ENCODE data around the gene XCL1. TPM values are rescaled to one million over a fixed set of nuclear protein-coding genes. Genes with fewer than 3 reads are reported as not detected.
"Not testable (repeated sequence)": the region's sequence is repeated elsewhere in the genome, so short reads cannot be mapped to it uniquely, and the experiment has no call there.

The XCL1 gene, protein sequence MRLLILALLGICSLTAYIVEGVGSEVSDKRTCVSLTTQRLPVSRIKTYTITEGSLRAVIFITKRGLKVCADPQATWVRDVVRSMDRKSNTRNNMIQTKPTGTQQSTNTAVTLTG
- polyA plus RNA-seq (2012; ENCODE audit: missing spikeins), result 2.0 TPM

DNA sequence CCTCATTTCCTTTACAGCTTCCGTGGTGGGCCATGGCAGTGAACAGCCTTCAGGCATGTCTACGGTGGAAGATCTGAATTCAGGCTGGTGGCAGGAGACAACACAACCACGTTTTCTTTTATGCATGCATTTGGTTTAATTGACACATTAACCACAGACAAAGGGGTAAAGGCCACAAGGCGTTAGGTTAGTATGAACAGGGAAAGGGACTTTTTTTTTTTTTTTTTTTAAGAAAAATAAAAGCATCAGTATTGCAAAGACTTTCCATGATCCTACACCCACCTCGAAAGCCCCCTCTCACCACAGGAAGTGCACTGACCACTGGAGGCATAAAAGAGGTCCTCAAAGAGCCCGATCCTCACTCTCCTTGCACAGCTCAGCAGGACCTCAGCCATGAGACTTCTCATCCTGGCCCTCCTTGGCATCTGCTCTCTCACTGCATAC is at the start of gene XCL1:
XCL1 (plus strand) TSS at position 361 of the 444 bp plus-strand sequence; CDS start at position 394, 33 bp downstream.
- FAIRE-seq; DNase-seq (ENCODE audit: insufficient read length): not testable (repeated sequence)

DNA sequence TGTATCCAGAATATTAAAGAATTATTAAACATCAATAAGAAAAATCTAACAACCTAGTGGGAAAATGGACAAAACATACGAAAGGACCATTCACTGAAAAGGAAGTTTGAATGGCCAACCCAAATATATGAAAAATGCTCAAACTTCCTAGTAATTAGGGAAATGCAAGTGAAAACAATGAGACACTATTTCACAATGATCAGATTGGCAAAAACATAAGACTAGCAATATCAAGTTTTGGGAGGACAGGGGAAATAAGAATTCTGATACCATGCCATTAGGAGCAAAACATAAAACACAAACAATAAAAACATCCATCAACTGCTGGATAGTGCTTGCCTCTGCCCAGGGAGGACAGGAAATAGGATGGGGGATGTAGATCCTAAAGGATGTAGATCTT is 46.9 kb upstream of the XCL1 start:
- no peak for FAIRE-seq

DNA sequence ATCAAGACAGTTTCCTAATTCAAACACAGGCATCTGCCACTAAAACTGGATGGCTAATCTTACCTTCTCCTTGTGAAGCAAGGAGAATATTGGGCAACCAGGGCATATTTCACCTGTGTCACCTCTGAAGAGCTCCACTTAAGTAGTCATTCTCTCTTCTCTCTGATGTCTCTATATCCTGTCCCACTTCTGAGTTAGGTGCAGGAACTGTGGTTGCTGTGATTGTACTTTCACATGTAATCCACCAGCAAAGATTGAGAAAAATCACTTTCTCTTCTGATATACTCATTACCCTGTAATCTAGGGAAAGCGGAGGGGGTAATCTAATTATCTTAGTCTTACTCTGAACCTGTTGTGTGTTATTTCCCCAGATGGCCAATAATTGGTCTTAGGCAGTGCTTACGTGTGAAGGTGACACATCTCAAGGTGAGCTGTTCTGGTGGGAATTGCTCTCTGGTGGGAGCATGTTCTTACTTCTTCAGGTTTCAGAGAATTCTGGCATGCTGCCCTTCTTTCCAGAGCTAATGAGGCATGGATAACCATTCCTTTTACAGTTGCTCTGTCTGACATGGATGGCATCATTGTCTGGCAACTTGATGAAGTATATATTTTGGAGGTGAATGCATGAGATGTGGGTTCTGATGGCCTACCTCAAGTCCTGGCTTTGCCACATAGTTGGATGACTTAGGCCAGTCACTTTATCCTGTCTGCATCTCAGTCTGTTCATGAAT is 44.6 kb upstream of the XCL1 start:
- FAIRE-seq (no peak), DNase-seq (ENCODE audit: insufficient read length) (no peak)
- TF ChIP-seq POLR2A (IDR thresholded peaks at IDR 0.05; ENCODE audit: low read depth, low read length) (no peak), TAF1 (IDR thresholded peaks at IDR 0.05; ENCODE audit: borderline replicate concordance, low read depth, low read length) (no peak), POLR2AphosphoS5 (IDR thresholded peaks at IDR 0.05; ENCODE audit: low read depth, low read length) (no peak)

More for the DNA sequence above, 46.9 kb upstream of the XCL1 start:
- no peak for TF ChIP-seq TAF1 (IDR thresholded peaks at IDR 0.05; ENCODE audit: borderline replicate concordance, low read depth, low read length)
- no peak for TF ChIP-seq POLR2AphosphoS5 (IDR thresholded peaks at IDR 0.05; ENCODE audit: low read depth, low read length)
- no peak for TF ChIP-seq POLR2A (IDR thresholded peaks at IDR 0.05; ENCODE audit: low read depth, low read length)
- no peak for DNase-seq (ENCODE audit: insufficient read length)

DNA sequence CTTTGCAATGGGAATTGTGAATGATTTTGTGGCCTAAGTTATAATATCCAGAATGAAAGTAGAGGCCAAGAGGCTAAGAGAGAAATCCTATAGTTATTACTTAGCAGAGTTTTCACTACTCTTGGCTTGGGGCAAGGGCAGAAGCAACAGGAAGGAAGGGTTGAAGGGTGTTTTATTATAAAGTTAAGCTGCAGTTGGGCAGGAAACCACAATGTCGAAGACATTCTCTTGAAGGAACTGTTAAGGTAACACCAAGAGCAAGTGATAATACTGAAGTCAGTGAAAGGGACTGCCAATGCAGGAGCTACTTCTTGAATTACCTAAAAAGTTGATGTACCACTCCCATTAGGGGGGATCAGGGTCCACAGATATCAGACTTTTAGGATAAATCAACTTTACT is 40.9 kb upstream of the XCL1 start:
- no peak for TF ChIP-seq POLR2AphosphoS5 (IDR thresholded peaks at IDR 0.05; ENCODE audit: low read depth, low read length)
- DNase-seq (ENCODE audit: insufficient read length) (no peak), FAIRE-seq (peak; percentile 87)

DNA sequence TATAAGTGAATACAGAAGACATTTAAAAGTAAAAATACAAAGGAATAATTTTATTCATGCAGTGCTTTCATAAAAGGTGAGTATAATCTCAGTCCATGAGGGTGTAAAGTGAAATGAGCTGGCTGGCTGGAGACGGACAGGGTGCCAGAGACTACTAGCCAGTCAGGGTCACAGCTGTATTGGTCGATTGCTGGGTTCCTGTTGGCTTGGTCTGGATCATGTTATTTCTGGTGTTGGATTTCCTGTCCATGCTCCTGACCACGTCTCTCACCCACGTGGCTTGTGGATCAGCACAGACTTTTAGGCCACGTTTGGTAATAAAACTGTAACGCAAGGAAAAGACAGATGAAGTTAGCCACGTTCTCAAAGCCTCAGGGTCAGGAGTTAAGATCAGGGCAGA is 35.6 kb upstream of the XCL1 start:
- DNase-seq (ENCODE audit: insufficient read length), result not testable (repeated sequence)

DNA sequence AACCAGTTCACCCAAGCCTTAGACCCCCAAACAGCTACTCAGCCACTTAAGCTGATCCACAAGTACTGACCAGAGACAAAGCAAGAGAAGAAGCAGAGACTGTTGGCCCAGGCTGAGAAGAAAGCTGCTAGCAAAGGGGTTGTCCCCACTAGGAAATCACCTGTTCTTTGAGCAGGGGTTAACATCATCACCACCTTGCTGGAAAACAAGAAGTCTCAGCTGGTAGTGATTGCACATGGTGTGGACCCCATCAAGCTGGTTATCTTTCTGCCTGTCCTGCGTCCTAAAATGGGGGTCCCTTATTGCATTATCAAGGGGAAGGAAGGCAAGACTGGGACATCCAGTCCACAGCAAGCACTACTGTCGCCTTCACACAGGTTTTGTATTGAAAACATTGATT is 33.4 kb upstream of the XCL1 start:
- peak; percentile 91 for FAIRE-seq
- DNase-seq (ENCODE audit: insufficient read length), result not testable (repeated sequence)

More for the DNA sequence above, 35.6 kb upstream of the XCL1 start:
- FAIRE-seq, result not testable (repeated sequence)

DNA sequence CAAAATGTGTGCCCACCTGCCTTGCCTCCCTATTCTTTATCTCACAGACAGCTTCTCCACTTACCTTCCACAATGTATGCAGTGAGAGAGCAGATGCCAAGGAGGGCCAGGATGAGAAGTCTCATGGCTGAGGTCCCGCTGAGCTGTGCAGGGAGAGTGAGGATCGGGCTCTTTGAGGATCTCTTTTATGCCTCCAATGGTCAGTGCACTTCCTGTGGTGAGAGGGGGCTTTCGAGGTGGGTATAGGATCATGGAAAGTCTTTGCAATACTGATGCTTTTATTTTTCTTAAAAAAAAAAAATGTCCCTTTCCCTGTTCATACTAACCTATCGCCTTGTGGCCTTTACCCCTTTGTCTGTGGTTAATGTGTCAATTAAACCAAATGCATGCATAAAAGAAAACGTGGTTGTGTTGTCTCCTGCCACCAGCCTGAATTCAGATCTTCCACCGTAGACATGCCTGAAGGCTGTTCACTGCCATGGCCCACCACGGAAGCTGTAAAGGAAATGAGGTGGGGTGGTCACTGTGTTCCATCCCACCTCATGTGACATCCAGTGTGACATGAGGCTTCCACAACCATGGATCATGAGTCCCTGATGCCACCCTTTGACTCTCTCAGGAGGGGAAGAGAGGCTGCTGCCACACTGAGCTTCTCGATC is 32.4 kb upstream of the XCL1 start, which contains the start of gene XCL2:
XCL2 (minus strand) TSS at position 158 of the 659 bp plus-strand sequence; CDS start at position 125, 33 bp downstream.
- not testable (repeated sequence) for FAIRE-seq; DNase-seq (ENCODE audit: insufficient read length)

DNA sequence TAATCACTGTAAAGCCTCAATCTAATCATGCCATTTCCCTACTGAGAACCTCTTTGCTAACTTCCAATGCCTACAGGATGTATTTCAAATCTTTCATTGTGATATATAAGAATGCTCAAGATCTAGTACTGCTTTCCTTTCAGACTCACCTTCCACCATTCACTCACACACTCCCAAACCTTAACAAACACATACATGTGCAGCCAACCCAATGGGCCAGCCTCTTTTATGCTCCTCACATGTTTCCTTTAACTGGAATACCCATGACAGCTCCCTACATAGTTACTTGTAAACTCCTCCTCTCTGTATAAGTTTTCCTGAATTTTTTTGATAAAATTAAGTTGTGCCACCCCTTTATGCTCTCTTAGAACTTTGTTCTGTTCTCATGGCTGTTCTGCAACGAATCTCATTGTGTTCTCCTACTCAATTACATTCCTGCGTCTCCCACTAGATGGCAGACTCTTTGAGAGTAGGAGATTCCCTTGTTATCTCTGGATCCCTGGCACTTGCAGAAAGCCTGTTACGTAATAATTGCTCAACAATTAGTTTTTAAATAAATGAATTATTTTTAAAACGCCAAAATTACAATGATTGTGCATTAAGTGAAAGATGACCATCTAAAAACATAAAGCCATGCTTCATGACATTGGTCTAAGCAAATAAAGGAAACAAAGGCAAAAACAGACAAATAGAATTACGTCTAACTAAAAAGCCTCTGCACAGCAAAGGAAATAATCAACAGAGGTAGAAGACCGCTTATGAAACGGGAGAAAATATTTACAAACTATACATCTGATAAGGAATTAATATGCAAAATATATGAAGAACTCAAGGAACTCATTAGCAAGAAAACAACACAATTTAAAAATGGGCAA is 30.5 kb upstream of the XCL1 start:
- FAIRE-seq, result peak; percentile 74
- DNase-seq (ENCODE audit: insufficient read length), result not testable (repeated sequence)

DNA sequence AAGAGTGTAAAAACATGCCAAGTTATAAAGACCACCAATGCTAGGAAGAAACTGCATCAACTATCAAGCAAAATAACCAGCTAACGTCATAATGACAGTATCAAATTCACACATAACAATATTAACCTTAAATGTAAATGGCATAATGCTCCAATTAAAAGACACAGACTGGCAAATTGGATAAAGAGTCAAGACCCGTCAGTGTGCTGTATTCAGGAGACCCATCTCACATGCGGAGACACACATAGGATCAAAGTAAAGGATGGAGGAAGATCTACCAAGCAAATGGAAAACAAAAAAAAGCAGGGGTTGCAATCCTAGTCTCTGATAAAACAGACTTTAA is 29.9 kb upstream of the XCL1 start:
- not testable (repeated sequence) for DNase-seq (ENCODE audit: insufficient read length); FAIRE-seq

DNA sequence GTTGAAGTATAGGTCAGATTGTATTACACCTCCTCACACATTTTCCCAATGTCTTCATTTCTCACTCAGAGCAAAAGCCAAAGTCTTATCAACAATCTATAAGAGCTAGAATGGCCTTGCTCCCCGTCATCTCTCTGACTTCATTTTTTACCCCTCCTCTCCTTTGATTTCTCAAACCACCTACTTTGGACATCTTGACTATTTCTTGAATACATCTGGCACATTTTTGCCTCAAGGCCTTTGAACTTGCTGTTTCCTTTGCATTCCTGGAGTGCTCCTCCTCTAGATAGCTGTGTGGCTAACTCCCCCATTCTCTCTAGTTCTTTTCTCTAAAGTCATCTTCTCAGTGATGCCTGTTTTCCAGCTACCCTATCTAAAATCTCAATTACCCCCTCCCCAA is 25.4 kb upstream of the XCL1 start:
- DNase-seq (ENCODE audit: insufficient read length) (no peak), FAIRE-seq (no peak)
- TF ChIP-seq POLR2AphosphoS5 (IDR thresholded peaks at IDR 0.05; ENCODE audit: low read depth, low read length) (no peak), POLR2A (IDR thresholded peaks at IDR 0.05; ENCODE audit: low read depth, low read length) (no peak), TAF1 (IDR thresholded peaks at IDR 0.05; ENCODE audit: borderline replicate concordance, low read depth, low read length) (no peak)

DNA sequence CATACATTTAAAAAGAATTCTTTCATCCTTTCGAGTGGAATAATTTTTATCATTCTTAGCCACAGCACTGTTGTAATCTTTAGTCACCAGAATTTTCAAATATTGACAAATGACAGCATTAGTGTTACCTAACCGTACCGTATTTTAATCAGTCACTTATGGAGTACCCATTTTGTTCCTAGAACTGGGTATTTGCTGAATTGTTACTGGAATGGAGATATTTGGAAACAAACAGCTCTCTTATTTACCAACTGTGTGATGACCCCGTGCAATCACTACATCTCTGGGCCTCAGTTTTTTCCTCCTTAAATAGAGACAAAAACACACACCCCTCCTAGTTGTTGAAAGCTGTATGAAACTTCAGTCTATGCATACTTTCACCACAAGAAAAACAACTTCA is 24.7 kb upstream of the XCL1 start:
- no peak for DNase-seq (ENCODE audit: insufficient read length)
- FAIRE-seq, result no peak
- no peak for TF ChIP-seq POLR2A (IDR thresholded peaks at IDR 0.05; ENCODE audit: low read depth, low read length)

DNA sequence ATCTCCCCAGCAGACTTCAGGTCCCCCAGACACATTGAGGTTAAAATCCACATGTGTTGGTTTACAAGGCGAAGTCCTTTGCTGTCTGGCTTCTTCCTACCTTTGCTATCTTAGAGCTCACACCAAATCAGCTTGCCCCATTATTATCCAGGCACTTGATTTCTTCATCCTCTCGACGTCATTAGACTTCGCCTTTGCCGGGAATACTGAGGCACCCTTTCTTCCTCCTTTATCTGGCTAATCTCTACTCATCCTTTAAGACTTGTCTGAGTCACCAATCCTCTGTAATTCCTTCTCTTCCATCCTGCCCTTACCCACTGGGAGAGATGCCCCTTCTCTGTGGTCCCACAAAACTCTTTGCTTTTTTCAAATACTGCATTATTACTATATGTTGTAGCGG is 23.4 kb upstream of the XCL1 start:
- DNase-seq (ENCODE audit: insufficient read length) (no peak), FAIRE-seq (no peak)
- no peak for TF ChIP-seq TAF1 (IDR thresholded peaks at IDR 0.05; ENCODE audit: borderline replicate concordance, low read depth, low read length)
- no peak for TF ChIP-seq POLR2A (IDR thresholded peaks at IDR 0.05; ENCODE audit: low read depth, low read length)
- TF ChIP-seq POLR2AphosphoS5 (IDR thresholded peaks at IDR 0.05; ENCODE audit: low read depth, low read length), result no peak
